Eye (tissue), 1 donor: ENCODE data around the gene YAP1.
"Not testable (repeated sequence)": the region's sequence is repeated elsewhere in the genome, so short reads cannot be mapped to it uniquely, and the experiment has no call there.

ENCODE experiments used
- DNase-seq: peaks from one replicate; pipeline ENCODE4 v3.0.0-alpha.2; 2015

YAP1 gene

GRCh38 chr11:102166175-102167064 lies 56.2 kb downstream of the YAP1 start:
- DNase-seq, result no peak

- no peak for DNase-seq
These were observed 58.2 kb downstream of the YAP1 start for GRCh38 chr11:102168481-102168880.

- no peak for DNase-seq
These were observed 60.9 kb downstream of the YAP1 start for GRCh38 chr11:102171101-102171500.

- DNase-seq, result no peak
These were observed 62.0 kb downstream of the YAP1 start for GRCh38 chr11:102172127-102172848.

GRCh38 chr11:102177126-102177525 lies 66.9 kb downstream of the YAP1 start:
- DNase-seq, result no peak

- no peak for DNase-seq
These were observed 67.9 kb downstream of the YAP1 start for GRCh38 chr11:102177974-102178631.

GRCh38 chr11:102179371-102179770 lies 69.1 kb downstream of the YAP1 start:
- DNase-seq, result no peak

- DNase-seq, result peak; percentile 14
These were observed 74.2 kb downstream of the YAP1 start for GRCh38 chr11:102184269-102184987.

- peak; percentile 84 for DNase-seq
These were observed 76.4 kb downstream of the YAP1 start for GRCh38 chr11:102186551-102187191.

GRCh38 chr11:102187416-102188151 lies 77.3 kb downstream of the YAP1 start:
- peak; percentile 92 for DNase-seq

GRCh38 chr11:102188488-102188887 lies 78.2 kb downstream of the YAP1 start:
- DNase-seq, result peak; percentile 48

- no peak for DNase-seq
These were observed 81.6 kb downstream of the YAP1 start for GRCh38 chr11:102191832-102192231.

GRCh38 chr11:102192349-102193066 lies 82.3 kb downstream of the YAP1 start:
- no peak for DNase-seq

- DNase-seq, result no peak
These were observed 84.0 kb downstream of the YAP1 start for GRCh38 chr11:102194257-102194656.

GRCh38 chr11:102194990-102195389 lies 84.7 kb downstream of the YAP1 start:
- DNase-seq, result no peak

GRCh38 chr11:102196351-102196750 lies 86.1 kb downstream of the YAP1 start:
- DNase-seq, result no peak

- peak; percentile 21 for DNase-seq
These were observed 86.6 kb downstream of the YAP1 start for GRCh38 chr11:102196816-102197215.

GRCh38 chr11:102197670-102198139 lies 87.5 kb downstream of the YAP1 start:
- peak; percentile 86 for DNase-seq

GRCh38 chr11:102199673-102200072 lies 89.4 kb downstream of the YAP1 start:
- DNase-seq, result no peak

GRCh38 chr11:102200325-102200724 lies 90.1 kb downstream of the YAP1 start:
- DNase-seq, result not testable (repeated sequence)

- no peak for DNase-seq
These were observed 91.5 kb downstream of the YAP1 start for GRCh38 chr11:102201776-102202175.
